Measurements from ENCODE around the gene CHCHD3.

CHCHD3 gene

DNA sequence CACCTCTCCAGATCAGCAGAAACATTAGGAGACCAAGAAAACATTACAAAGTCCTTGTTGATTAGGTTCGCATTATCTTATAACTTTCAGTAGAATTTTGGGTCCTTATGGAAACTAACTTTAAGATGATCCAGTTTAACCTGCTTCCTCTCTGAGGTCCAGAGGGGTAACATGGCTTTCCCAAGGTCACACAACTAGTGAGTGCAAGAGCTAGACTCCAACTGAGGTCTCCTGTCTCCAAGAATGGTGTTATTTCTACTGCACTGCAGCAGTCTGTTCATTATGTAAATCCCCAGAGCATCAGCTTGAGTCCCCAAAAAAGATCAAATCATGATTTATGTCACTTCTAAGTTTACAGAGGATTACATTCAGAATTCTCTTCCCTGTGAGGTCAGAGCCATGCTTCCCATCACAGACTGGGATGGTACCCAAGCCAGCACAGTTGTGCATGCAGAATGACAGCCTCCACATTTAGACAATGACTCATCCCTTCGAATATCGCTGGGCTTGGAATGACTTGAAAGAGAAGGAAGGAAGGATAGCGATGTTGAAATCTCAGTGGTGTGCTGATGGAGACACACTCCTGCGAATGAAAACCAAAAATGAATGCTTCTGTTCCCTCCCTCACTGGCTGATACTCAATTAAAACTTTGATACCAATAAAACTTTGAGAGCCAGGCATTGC is 342.5 kb downstream of the CHCHD3 start:
- DNase-seq (ENCODE audit: low read depth): no peak
- TF ChIP-seq CTCF (IDR thresholded peaks at IDR 0.05; ENCODE audit: insufficient read depth, low read depth, low read length, missing control alignments): no peak
- H3K4me3 ChIP-seq (ENCODE audit: low read depth, low read length): no peak overlapping the region

- no peak for DNase-seq (ENCODE audit: low read depth)
- no peak overlapping the region for H3K4me3 ChIP-seq (ENCODE audit: low read depth, low read length)
- no peak for TF ChIP-seq CTCF (IDR thresholded peaks at IDR 0.05; ENCODE audit: insufficient read depth, low read depth, low read length, missing control alignments)
Observed at GRCh38 chr7:132738254-132738653, 343.6 kb downstream of the CHCHD3 start.

GRCh38 chr7:132735476-132735875 is 346.4 kb downstream of the CHCHD3 start:
- no peak for DNase-seq (ENCODE audit: low read depth)
- H3K4me3 ChIP-seq (ENCODE audit: low read depth, low read length): no peak overlapping the region
- no peak for TF ChIP-seq CTCF (IDR thresholded peaks at IDR 0.05; ENCODE audit: insufficient read depth, low read depth, low read length, missing control alignments)
